OCI-LY1 (cell line): ENCODE data around the gene PPIF.

Experiments
- H2AFZ ChIP-seq: fragments of 200-600 bp; sonication (generic), shearing (Covaris generic); 2 replicates; pipeline ENCODE4 v1.6.0; 2014; ENCODE audit warnings: antibody characterized with exemption, mild to moderate bottlenecking, low read length
- H3F3A ChIP-seq: fragments of 200-600 bp; sonication (generic), shearing (Covaris generic); 2 replicates; pipeline ENCODE4 v1.6.0; 2014; ENCODE audit warnings: mild to moderate bottlenecking, antibody characterized with exemption, low read length, moderate library complexity; ENCODE audit not compliant: insufficient read depth
- H3K27ac ChIP-seq: fragments of 200-600 bp; sonication (generic); 2 replicates; pipeline ENCODE4 v1.5.1; 2014; ENCODE audit warnings: low read length, mixed run types, mild to moderate bottlenecking, low read depth; ENCODE audit not compliant: poor library complexity, severe bottlenecking
- H3K27me3 ChIP-seq: fragments of 200-600 bp; sonication (generic); 2 replicates; pipeline ENCODE4 v1.6.0; 2014; ENCODE audit warnings: antibody characterized with exemption, mild to moderate bottlenecking, low read length, moderate library complexity; ENCODE audit not compliant: insufficient read depth
- H3K36me3 ChIP-seq: fragments of 200-600 bp; sonication (generic); 2 replicates; pipeline ENCODE4 v1.6.1; 2014; ENCODE audit warnings: mild to moderate bottlenecking, antibody characterized with exemption, low read length, moderate library complexity, mixed read lengths; ENCODE audit not compliant: insufficient read depth
- H3K4me1 ChIP-seq: fragments of 200-600 bp; sonication (generic); 2 replicates; pipeline ENCODE4 v1.5.1; 2014; ENCODE audit warnings: mild to moderate bottlenecking, low read length, moderate library complexity; ENCODE audit not compliant: insufficient read depth, severe bottlenecking
- H3K4me2 ChIP-seq: fragments of 200-600 bp; sonication (generic), shearing (Covaris generic); 2 replicates; pipeline ENCODE4 v1.6.1; 2014; ENCODE audit warnings: low read length
- H3K4me3 ChIP-seq: fragments of 200-600 bp; sonication (generic); 2 replicates; pipeline ENCODE4 v1.5.1; 2014; ENCODE audit warnings: low read length, low read depth, mild to moderate bottlenecking, mixed read lengths; ENCODE audit not compliant: poor library complexity, severe bottlenecking
- H3K79me2 ChIP-seq: fragments of 200-600 bp; shearing (Covaris generic); 2 replicates; pipeline ENCODE4 v1.6.1; 2016; ENCODE audit warnings: mixed run types, low read length, mixed read lengths; ENCODE audit not compliant: insufficient read depth
- H3K9ac ChIP-seq: fragments of 200-600 bp; sonication (generic), shearing (Covaris generic); 2 replicates; pipeline ENCODE4 v1.6.1; 2014; ENCODE audit warnings: mild to moderate bottlenecking, low read length, mixed read lengths
- H3K9me2 ChIP-seq: fragments of 200-600 bp; sonication (generic), shearing (Covaris generic); 2 replicates; pipeline ENCODE4 v1.6.1; 2014; ENCODE audit warnings: low read depth, mild to moderate bottlenecking, low read length, mixed read lengths
- H3K9me3 ChIP-seq: fragments of 200-600 bp; shearing (Covaris generic); 2 replicates; pipeline ENCODE4 v1.6.1; 2014; ENCODE audit warnings: low read length, mixed read lengths
- H4K20me1 ChIP-seq: fragments of 200-600 bp; sonication (generic), shearing (Covaris generic); 2 replicates; pipeline ENCODE4 v1.6.0; 2016; ENCODE audit warnings: mild to moderate bottlenecking, low read length; ENCODE audit not compliant: insufficient read depth
- CTCF ChIP-seq: fragments of 200-600 bp; sonication (generic), shearing (Covaris generic); IDR thresholded peaks from 2 replicates; pipeline ENCODE4 v1.5.1; 2017; ENCODE audit warnings: mild to moderate bottlenecking, antibody characterized with exemption, low read length, moderate library complexity, mixed read lengths
- EZH2 ChIP-seq: fragments of 200-600 bp; sonication (generic), shearing (Covaris generic); IDR thresholded peaks from 2 replicates; pipeline ENCODE4 v1.8.0; 2017; ENCODE audit warnings: borderline replicate concordance, mixed run types, mild to moderate bottlenecking, antibody characterized with exemption, low read length, moderate library complexity, mixed read lengths

The PPIF gene

DNA sequence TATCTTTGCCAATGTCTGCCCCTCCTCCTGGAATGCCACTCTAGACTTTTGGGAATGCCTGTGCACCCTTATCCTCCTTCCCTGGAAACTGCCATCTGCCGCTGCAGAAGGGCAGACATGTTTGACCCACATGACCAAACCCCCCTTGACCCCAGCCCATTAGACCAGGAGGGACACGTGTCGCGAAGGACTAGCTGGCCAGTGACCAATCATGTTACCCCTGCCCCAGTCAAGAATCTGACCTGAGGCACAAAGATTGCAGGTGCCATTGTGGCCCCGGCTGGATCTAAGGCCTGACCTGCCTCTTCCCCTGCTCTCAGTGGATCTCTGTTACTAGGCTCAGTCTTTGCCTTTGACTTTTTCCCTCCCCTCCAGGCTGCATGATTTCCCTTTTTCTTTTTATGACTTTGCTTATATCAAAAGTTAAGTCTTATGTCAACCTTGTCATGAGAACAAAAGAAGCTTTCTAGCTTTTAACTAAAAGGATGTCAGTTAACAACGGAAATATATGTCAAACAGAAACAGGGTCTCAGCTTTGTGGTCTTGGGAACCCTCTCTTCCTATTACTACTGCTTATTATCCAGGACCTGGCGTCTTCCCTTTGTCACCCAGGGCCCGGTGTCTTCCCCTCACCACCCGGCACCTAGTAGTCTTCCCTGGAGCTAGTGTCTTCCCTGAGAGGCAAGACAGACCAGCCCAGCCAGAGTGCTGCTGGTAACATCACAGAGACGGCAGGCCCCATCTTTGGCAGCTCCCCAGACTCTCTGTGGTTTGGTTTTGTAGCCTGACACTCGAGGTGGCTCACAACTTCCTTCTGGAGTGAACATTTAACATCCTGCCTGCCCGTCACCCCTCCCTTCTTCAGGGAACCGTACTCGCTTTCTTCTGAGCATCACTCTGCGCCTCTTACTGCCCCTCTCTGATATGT is 24.4 kb upstream of the PPIF start:
- Histone ChIP-seq H3K9ac (no peak overlapping the region), H3K4me1 (no peaks in the 10 kb centered on the region), H3K9me2 (no peaks in the 10 kb centered on the region), H3K27me3 (peaks cover 8% of the 10 kb centered on the region; the same call in 1 of the 2 replicates), H4K20me1 (no peaks in the 10 kb centered on the region), H3K36me3 (no peaks in the 10 kb centered on the region), H3K4me2 (no peak overlapping the region), H3K79me2 (no peaks in the 10 kb centered on the region), H3F3A (no peaks in the 10 kb centered on the region), H3K9me3 (no peaks in the 10 kb centered on the region), H2AFZ (no peak overlapping the region), H3K27ac (no peak overlapping the region), H3K4me3 (no peak overlapping the region)
- no peak for TF ChIP-seq EZH2
- TF ChIP-seq CTCF, result no peak

- H3K9ac ChIP-seq, result no peak overlapping the region
- peaks cover 8% of the 10 kb centered on the region; the same call in 1 of the 2 replicates for H3K27me3 ChIP-seq
- H3F3A ChIP-seq, result no peaks in the 10 kb centered on the region
- H4K20me1 ChIP-seq, result no peaks in the 10 kb centered on the region
- no peaks in the 10 kb centered on the region for H3K79me2 ChIP-seq
- H3K9me3 ChIP-seq, result no peaks in the 10 kb centered on the region
- no peaks in the 10 kb centered on the region for H3K36me3 ChIP-seq
- H2AFZ ChIP-seq, result no peak overlapping the region
- no peak overlapping the region for H3K4me2 ChIP-seq
- no peaks in the 10 kb centered on the region for H3K4me1 ChIP-seq
- H3K27ac ChIP-seq, result no peak overlapping the region
- H3K9me2 ChIP-seq, result no peaks in the 10 kb centered on the region
- TF ChIP-seq EZH2 (no peak), CTCF (no peak)
- no peak overlapping the region for H3K4me3 ChIP-seq
Measured at GRCh38 chr10:79323602-79324001, 23.7 kb upstream of the PPIF start.

DNA sequence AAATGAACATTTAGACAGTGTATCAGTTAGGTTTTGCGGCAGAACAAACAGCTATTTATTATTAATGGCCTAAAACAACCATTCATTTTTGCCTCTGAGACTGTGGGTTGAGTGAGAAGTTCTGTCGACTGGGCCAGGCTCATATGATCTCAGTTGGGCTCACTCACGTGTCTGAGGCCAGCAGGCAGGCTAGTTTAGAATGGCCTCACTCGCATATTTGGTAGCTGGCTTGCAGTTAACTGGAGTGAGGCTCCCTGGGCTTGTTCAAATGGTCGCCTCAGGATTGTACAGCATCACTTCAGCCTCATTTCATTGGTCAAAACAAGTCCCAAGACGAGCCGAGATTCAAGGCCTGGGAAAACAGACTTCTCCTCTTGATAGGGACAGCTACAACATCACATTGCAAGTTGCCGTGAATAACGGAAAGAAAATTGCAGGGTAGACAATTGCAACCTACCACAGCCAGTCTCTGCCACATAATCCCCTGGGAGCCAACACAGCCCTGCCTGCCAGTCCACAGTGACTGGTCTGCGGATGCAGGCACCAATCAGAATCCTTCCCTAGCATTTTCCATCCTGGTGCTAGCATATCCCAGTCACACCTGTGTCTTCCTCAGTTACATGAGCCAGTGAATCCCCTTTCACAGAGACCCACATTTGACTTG is 23.1 kb upstream of the PPIF start:
- Histone ChIP-seq H3K27ac (no peak overlapping the region), H3K9ac (no peak overlapping the region), H3K79me2 (no peaks in the 10 kb centered on the region), H3K4me3 (no peak overlapping the region), H4K20me1 (no peaks in the 10 kb centered on the region), H3K9me2 (no peaks in the 10 kb centered on the region), H3K27me3 (peaks cover 8% of the 10 kb centered on the region; the same call in 1 of the 2 replicates), H3K4me2 (no peak overlapping the region), H3F3A (no peaks in the 10 kb centered on the region), H3K36me3 (no peaks in the 10 kb centered on the region), H3K4me1 (no peaks in the 10 kb centered on the region), H2AFZ (no peak overlapping the region), H3K9me3 (no peaks in the 10 kb centered on the region)
- TF ChIP-seq EZH2 (no peak), CTCF (no peak)
